ENCODE data around the gene DUSP22. TPM values are rescaled to one million over a fixed set of nuclear protein-coding genes. Genes with fewer than 3 reads are reported as not detected.
"Not testable (repeated sequence)": the region's sequence is repeated elsewhere in the genome, so short reads cannot be mapped to it uniquely, and the experiment has no call there.

Gene DUSP22, protein sequence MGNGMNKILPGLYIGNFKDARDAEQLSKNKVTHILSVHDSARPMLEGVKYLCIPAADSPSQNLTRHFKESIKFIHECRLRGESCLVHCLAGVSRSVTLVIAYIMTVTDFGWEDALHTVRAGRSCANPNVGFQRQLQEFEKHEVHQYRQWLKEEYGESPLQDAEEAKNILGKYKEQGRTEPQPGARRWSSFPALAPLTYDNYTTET
- polyA plus RNA-seq = 10 to 100 TPM; 18.8 to 40.0 (median 29.1) TPM
- long read RNA-seq, donor 1, transcript DUSP22-202 (7 exons, 3,098 nt) = major isoform, 9 of 18 reads
- long read RNA-seq, donor 1, transcript DUSP22-201 (8 exons, 1,485 nt) = minor isoform, 5 of 18 reads
- long read RNA-seq, donor 1, partial matches to known transcripts = 0 of 18 reads
- long read RNA-seq, donor 1, other reads (novel, unspliced or antisense) = 0 of 18 reads
- long read RNA-seq, donor 2, partial matches to known transcripts = 0 of 6 reads
- long read RNA-seq, donor 2, other reads (novel, unspliced or antisense) = 0 of 6 reads
- long read RNA-seq, donor 3, partial matches to known transcripts = 0 of 6 reads
- long read RNA-seq, donor 3, other reads (novel, unspliced or antisense) = 0 of 6 reads
- long read RNA-seq, donor 4 = 0 reads
- long read RNA-seq, donor 5, partial matches to known transcripts = 0 of 1 reads
- long read RNA-seq, donor 5, other reads (novel, unspliced or antisense) = 0 of 1 reads
- long read RNA-seq, donor 6, partial matches to known transcripts = 0 of 6 reads
- long read RNA-seq, donor 6, other reads (novel, unspliced or antisense) = 0 of 6 reads
- long read RNA-seq, donor 7, transcript DUSP22-202 (7 exons, 3,098 nt) = major isoform, 8 of 26 reads
- long read RNA-seq, donor 7, transcript DUSP22-201 (8 exons, 1,485 nt) = minor isoform, 5 of 26 reads
- long read RNA-seq, donor 7, partial matches to known transcripts = 9 of 26 reads
- long read RNA-seq, donor 7, other reads (novel, unspliced or antisense) = 0 of 26 reads
- long read RNA-seq, donor 8, partial matches to known transcripts = 0 of 1 reads
- long read RNA-seq, donor 8, other reads (novel, unspliced or antisense) = 0 of 1 reads
- long read RNA-seq, donor 9, partial matches to known transcripts = 0 of 4 reads
- long read RNA-seq, donor 9, other reads (novel, unspliced or antisense) = 0 of 4 reads
- long read RNA-seq, donor 10, transcript DUSP22-201 (8 exons, 1,485 nt) = major isoform, 6 of 14 reads
- long read RNA-seq, donor 10, partial matches to known transcripts = 0 of 14 reads
- long read RNA-seq, donor 10, other reads (novel, unspliced or antisense) = 0 of 14 reads

DNA sequence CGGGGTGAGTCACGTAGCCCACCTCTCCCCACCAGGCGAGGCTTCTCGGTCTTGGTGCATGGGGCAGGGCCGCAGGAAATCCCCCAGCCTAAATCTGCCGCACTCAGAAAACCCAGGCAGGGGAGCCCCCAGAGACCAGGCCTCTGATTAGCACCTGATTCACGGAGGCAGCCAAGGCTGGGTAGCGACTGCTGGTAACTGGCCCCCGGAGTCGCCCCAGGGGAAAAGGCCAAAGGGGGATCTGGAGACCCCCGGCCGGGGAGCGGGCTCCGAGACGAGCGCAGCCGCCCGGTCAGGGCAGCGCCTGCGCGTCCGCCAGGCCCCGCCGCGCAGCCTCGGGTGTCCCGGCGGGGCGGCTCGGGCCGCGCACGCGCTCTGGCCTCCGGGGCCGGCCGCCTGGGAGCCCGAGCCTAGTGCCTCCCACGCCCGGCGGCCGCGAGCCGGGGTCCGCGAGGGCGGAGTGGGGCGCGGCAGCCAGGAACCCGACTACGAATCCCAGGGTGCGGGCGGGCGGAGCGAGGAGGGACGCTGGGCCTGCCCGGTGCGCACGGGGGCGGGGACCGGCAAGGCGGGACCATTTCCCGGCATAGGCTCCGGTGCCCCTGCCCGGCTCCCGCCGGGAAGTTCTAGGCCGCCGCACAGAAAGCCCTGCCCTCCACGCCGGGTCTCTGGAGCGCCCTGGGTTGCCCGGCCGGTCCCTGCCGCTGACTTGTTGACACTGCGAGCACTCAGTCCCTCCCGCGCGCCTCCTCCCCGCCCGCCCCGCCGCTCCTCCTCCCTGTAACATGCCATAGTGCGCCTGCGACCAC is at the start of gene DUSP22:
Gene DUSP22, plus strand, starts transcription at position 791 of the 809 bp plus-strand sequence. CDS start 53 bp downstream, outside the sequence.
- H3K27me3 ChIP-seq (ENCODE audit: control insufficient read depth in 3 of 3, insufficient read depth in 3 of 3, low read length in 3 of 3) = no peaks in the 10 kb centered on the region
- peaks cover 0 to 11% (median 5%) of the 10 kb centered on the region in 3 donors for H3K4me1 ChIP-seq (ENCODE audit: control insufficient read depth in 3 of 3, insufficient read depth in 2 of 3, low read depth in 1 of 3, low read length in 2 of 3)
- peak within 1 kb of the TSS; percentile 96 to 99 (median 99) for H3K27ac ChIP-seq (ENCODE audit: low read depth in 1 of 3, low read length in 2 of 3)
- WGBS, 3 donors = 29 to 46% (median 31%) methylated on average over 81 to 85 of the region's 85 CpGs
- DNase-seq = peak; percentile 92 to 95
- no peak for FAIRE-seq
- H3K9me3 ChIP-seq (ENCODE audit: control insufficient read depth in 2 of 2, insufficient read depth in 1 of 2, low read depth in 1 of 2, low read length in 1 of 2) = no peaks in the 10 kb centered on the region
- peak within 1 kb of the TSS; percentile 51 to 84 (median 65) for H3K4me3 ChIP-seq (ENCODE audit: low read depth in 1 of 3, low read length in 3 of 3)
- H3K36me3 ChIP-seq (ENCODE audit: control insufficient read depth in 3 of 3, insufficient read depth in 2 of 3, low read depth in 1 of 3, low read length in 3 of 3) = no peaks in the 10 kb centered on the region

DNA sequence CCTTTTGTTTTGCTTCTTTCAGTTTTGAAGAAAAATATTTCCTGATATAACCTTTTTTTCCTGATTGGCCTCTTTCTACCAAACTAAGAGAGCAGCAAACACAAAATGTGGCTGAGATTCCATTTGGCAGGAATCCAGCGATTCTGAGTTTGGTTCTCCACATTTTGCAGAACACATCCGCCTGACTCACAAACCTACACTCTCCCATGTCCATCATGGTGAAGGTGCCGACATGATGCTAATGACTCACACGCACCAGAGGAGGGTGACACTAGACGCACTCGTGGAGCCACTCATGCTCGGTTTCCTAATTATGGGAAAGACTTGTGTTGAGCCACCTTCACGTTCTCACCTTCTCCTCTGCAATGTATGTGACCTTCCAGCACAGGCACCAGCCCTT is 45.9 kb upstream of the DUSP22 start:
- no peaks in the 10 kb centered on the region for H3K9me3 ChIP-seq (ENCODE audit: control insufficient read depth in 2 of 2, insufficient read depth in 1 of 2, low read depth in 1 of 2, low read length in 1 of 2)
- no peaks in the 10 kb centered on the region for H3K4me1 ChIP-seq (ENCODE audit: control insufficient read depth in 3 of 3, insufficient read depth in 2 of 3, low read depth in 1 of 3, low read length in 2 of 3)
- no peaks in the 10 kb centered on the region for H3K36me3 ChIP-seq (ENCODE audit: control insufficient read depth in 3 of 3, insufficient read depth in 2 of 3, low read depth in 1 of 3, low read length in 3 of 3)
- WGBS, 3 donors = 85 to 86% (median 86%) methylated on average over 8 of the region's 8 CpGs
- no peak overlapping the region for H3K4me3 ChIP-seq (ENCODE audit: low read depth in 1 of 3, low read length in 3 of 3)
- H3K27me3 ChIP-seq (ENCODE audit: control insufficient read depth in 3 of 3, insufficient read depth in 3 of 3, low read length in 3 of 3) = peaks cover 0 to 2% (median 0%) of the 10 kb centered on the region in 3 donors
- FAIRE-seq (no peak), DNase-seq (no peak)
- H3K27ac ChIP-seq (ENCODE audit: low read depth in 1 of 3, low read length in 2 of 3) = no peak overlapping the region

DNA sequence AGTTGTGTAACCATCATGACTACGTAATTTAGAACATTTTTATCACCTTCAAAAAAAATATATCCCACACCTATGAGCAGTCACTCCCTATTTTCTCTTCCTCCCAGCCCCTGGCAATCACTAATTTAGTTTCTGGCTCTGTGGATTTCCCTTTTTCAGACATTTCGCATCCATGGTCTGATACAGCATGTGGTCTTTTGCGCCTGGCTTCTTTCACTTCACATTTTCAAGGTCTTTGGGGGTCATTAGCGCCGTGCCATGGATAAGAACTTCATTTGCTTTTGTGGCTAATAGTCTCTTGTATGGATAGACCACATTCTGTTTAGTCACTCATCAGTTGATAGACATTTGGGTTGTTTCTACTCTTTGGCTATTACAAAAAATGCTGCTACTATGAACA is 44.9 kb upstream of the DUSP22 start:
- 81 to 87% (median 82%) methylated on average over 5 of the region's 5 CpGs for WGBS, 3 donors

DNA sequence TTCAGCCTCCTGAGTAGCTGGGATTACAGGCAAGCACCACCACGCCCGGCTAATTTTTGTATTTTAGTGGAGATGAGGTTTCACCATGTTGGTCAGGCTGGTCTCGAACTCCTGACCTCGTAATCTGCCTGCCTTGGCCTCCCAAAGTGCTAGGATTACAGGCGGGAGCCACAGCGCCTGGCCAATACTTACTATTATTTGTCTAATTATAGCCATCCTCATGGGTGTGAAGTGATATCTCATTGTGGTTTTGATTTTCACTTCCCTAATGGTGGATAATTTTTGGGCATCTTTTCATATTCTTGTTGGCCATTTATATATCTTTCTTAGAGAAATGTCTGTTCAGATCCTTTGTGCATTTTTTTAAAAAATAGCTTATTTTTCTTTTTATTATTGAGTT is 44.2 kb upstream of the DUSP22 start:
- not testable (repeated sequence) for H3K27me3 ChIP-seq (ENCODE audit: control insufficient read depth in 3 of 3, insufficient read depth in 3 of 3, low read length in 3 of 3); H3K36me3 ChIP-seq (ENCODE audit: control insufficient read depth in 3 of 3, insufficient read depth in 2 of 3, low read depth in 1 of 3, low read length in 3 of 3); H3K4me1 ChIP-seq (ENCODE audit: control insufficient read depth in 3 of 3, insufficient read depth in 2 of 3, low read depth in 1 of 3, low read length in 2 of 3); H3K4me3 ChIP-seq (ENCODE audit: low read depth in 1 of 3, low read length in 3 of 3); FAIRE-seq; H3K9me3 ChIP-seq (ENCODE audit: control insufficient read depth in 2 of 2, insufficient read depth in 1 of 2, low read depth in 1 of 2, low read length in 1 of 2); H3K27ac ChIP-seq (ENCODE audit: low read depth in 1 of 3, low read length in 2 of 3); DNase-seq
- WGBS, 3 donors = 87 to 95% (median 94%) methylated on average over 6 of the region's 6 CpGs

More for the DNA sequence above, 44.9 kb upstream of the DUSP22 start:
- Histone ChIP-seq H3K27ac (ENCODE audit: low read depth in 1 of 3, low read length in 2 of 3) (no peak overlapping the region), H3K4me3 (ENCODE audit: low read depth in 1 of 3, low read length in 3 of 3) (no peak overlapping the region), H3K4me1 (ENCODE audit: control insufficient read depth in 3 of 3, insufficient read depth in 2 of 3, low read depth in 1 of 3, low read length in 2 of 3) (no peaks in the 10 kb centered on the region), H3K36me3 (ENCODE audit: control insufficient read depth in 3 of 3, insufficient read depth in 2 of 3, low read depth in 1 of 3, low read length in 3 of 3) (no peaks in the 10 kb centered on the region), H3K27me3 (ENCODE audit: control insufficient read depth in 3 of 3, insufficient read depth in 3 of 3, low read length in 3 of 3) (no peaks in the 10 kb centered on the region), H3K9me3 (ENCODE audit: control insufficient read depth in 2 of 2, insufficient read depth in 1 of 2, low read depth in 1 of 2, low read length in 1 of 2) (no peaks in the 10 kb centered on the region)
- DNase-seq = no peak
- no peak for FAIRE-seq

DNA sequence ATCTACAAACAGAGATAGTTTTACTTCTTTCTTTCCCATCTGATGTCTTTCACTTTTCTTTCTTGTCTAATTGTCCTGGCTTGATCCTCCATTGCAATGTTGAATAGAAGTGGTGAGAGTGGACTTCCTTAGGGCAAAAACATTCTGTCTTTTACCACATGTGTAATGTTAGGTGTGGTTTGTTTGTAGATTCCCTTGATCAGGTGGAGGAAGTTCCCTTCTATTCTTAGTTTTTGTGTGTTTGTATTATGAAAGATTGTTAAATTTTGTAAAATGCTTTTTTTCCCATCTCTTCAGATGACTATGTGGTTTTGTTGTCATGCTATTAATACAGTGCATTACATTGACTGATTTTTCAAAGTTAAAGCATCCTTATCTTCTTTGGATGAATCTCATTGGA is 41.6 kb upstream of the DUSP22 start:
- Histone ChIP-seq H3K27ac (ENCODE audit: low read depth in 1 of 3, low read length in 2 of 3) (no peak overlapping the region), H3K4me3 (ENCODE audit: low read depth in 1 of 3, low read length in 3 of 3) (no peak overlapping the region), H3K27me3 (ENCODE audit: control insufficient read depth in 3 of 3, insufficient read depth in 3 of 3, low read length in 3 of 3) (no peaks in the 10 kb centered on the region), H3K9me3 (ENCODE audit: control insufficient read depth in 2 of 2, insufficient read depth in 1 of 2, low read depth in 1 of 2, low read length in 1 of 2) (no peaks in the 10 kb centered on the region), H3K4me1 (ENCODE audit: control insufficient read depth in 3 of 3, insufficient read depth in 2 of 3, low read depth in 1 of 3, low read length in 2 of 3) (no peaks in the 10 kb centered on the region), H3K36me3 (ENCODE audit: control insufficient read depth in 3 of 3, insufficient read depth in 2 of 3, low read depth in 1 of 3, low read length in 3 of 3) (no peaks in the 10 kb centered on the region)
- DNase-seq = no peak
- no peak for FAIRE-seq

DNA sequence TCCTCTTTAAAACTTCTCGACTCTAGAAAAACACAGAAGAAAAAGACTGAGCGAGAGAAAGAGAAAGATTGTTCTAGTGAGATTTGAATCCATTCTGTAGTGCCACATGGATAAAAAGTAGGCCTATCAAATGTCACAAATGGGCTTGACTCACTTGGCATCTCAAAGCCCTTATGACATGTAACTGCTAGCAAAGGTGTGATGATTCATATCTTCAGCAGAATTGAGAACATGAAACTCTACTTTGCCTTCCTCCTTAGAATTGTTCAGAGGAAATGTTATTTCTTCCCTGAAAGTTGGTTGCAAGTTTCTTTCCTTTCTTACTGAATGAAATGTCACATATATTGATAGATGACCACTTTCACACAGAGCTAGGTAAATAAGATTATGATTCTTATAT is 40.4 kb upstream of the DUSP22 start:
- H3K4me3 ChIP-seq (ENCODE audit: low read depth in 1 of 3, low read length in 3 of 3) = no peak overlapping the region
- H3K9me3 ChIP-seq (ENCODE audit: control insufficient read depth in 2 of 2, insufficient read depth in 1 of 2, low read depth in 1 of 2, low read length in 1 of 2) = no peaks in the 10 kb centered on the region
- no peaks in the 10 kb centered on the region for H3K27me3 ChIP-seq (ENCODE audit: control insufficient read depth in 3 of 3, insufficient read depth in 3 of 3, low read length in 3 of 3)
- 66 to 80% (median 76%) methylated on average over 2 of the region's 2 CpGs for WGBS, 3 donors
- FAIRE-seq = no peak
- H3K27ac ChIP-seq (ENCODE audit: low read depth in 1 of 3, low read length in 2 of 3) = no peak overlapping the region
- DNase-seq = no peak
- no peaks in the 10 kb centered on the region for H3K36me3 ChIP-seq (ENCODE audit: control insufficient read depth in 3 of 3, insufficient read depth in 2 of 3, low read depth in 1 of 3, low read length in 3 of 3)
- H3K4me1 ChIP-seq (ENCODE audit: control insufficient read depth in 3 of 3, insufficient read depth in 2 of 3, low read depth in 1 of 3, low read length in 2 of 3) = no peaks in the 10 kb centered on the region

DNA sequence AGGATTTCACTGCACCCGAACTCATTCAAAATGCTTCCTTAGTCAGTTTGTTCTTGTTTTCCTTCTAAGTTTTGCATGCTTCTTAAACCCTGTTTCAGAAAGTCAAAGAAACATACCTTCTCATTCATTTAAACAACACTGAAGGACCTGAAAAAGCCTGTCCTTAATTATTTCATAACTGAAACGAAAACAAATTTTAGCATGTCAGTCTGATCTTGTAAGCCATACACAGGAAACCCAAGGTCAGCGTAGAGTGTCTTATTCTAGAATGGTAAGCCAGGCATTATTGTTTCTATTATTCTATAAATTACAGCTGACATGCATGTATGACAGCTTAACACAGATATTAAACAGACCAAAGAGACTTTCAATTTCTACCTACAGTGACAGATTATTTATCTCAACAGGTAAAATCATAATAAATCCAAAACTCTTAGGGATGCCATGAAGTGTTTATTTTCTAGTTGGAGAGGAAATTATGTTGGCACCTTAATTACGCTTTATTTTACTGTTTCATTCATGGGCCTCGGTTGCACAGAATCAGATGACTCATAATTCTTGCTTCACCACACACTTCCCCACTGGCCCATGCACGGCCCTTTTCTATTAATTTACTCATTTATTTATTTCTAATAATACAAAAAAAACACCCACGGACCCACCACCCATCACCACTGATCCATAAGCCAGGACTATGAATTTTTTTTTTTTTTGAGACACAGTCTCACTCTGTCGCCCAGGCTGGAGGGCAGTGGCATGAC is 39.3 kb upstream of the DUSP22 start:
- DNase-seq = no peak
- H3K4me1 ChIP-seq (ENCODE audit: control insufficient read depth in 3 of 3, insufficient read depth in 2 of 3, low read depth in 1 of 3, low read length in 2 of 3) = no peaks in the 10 kb centered on the region
- H3K36me3 ChIP-seq (ENCODE audit: control insufficient read depth in 3 of 3, insufficient read depth in 2 of 3, low read depth in 1 of 3, low read length in 3 of 3) = no peaks in the 10 kb centered on the region
- no peak overlapping the region for H3K27ac ChIP-seq (ENCODE audit: low read depth in 1 of 3, low read length in 2 of 3)
- no peak overlapping the region for H3K4me3 ChIP-seq (ENCODE audit: low read depth in 1 of 3, low read length in 3 of 3)
- no peaks in the 10 kb centered on the region for H3K27me3 ChIP-seq (ENCODE audit: control insufficient read depth in 3 of 3, insufficient read depth in 3 of 3, low read length in 3 of 3)
- no peaks in the 10 kb centered on the region for H3K9me3 ChIP-seq (ENCODE audit: control insufficient read depth in 2 of 2, insufficient read depth in 1 of 2, low read depth in 1 of 2, low read length in 1 of 2)
- WGBS, 3 donors = 58 to 65% (median 58%) methylated on average over 8 of the region's 8 CpGs
- no peak for FAIRE-seq

All from small intestine (tissue), 16 donors.